HL-60/S4 treated with phorbol 12-myristate 13-acetate at 8.2 ng/mL for 4 days and 3 days (cell line): ENCODE measurements around the gene FAM13C.
"Not testable (repeated sequence)": the region's sequence is repeated elsewhere in the genome, so short reads cannot be mapped to it uniquely, and the experiment has no call there.

Source experiments
- in situ Hi-C: fragments of 300-500 bp; cut with MboI; formaldehyde crosslinking; loops from 2 replicates; pipeline ENCODE4 v1.15.0; 2022; ENCODE audit warnings: low sequenced_read_pairs

FAM13C gene

DNA sequence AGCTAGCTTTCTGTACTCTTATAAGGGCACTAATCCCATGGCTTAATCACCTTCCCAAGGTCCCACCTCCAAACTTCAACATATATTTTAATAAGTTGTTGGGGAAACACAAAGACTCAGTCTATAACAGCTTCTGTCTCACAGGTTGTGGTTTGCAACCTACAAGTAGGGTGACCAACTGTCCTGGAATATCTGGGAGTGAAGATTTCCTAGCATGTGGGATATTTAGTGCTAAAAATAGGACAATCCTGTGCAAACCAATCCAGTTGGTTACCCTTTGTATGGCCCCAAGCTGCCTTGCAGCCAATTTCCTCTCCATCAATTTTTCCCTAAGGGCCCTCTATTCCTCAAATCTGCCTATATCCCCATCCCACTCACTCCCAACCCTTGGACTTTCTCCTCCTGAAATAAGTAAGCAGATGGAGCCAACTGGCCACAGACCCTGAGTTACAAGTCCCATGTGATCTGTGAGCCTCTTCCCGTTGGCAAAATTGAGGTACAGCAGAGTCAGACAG is 82.3 kb downstream of the FAM13C start:
- in situ Hi-C loops, result no loop called here

DNA sequence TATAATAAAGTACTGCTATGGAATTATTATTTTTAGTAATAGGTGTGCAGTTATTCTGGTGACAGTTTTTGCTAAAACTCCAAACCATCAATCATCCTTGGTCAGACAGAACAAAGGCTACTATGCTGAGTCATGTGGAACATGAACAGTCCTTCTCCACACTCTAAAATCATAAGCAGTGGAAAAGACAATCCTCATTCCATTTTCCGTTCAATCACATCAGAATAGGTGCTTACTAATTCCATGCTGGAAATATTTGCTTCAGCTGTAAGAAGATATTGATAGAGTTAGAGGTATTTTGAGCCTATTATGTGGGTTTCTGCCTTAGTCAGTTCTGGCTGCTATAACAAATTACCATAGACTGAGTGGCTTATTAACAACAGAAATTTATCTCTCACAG is 82.9 kb downstream of the FAM13C start:
- in situ Hi-C loops, result no loop called here

DNA sequence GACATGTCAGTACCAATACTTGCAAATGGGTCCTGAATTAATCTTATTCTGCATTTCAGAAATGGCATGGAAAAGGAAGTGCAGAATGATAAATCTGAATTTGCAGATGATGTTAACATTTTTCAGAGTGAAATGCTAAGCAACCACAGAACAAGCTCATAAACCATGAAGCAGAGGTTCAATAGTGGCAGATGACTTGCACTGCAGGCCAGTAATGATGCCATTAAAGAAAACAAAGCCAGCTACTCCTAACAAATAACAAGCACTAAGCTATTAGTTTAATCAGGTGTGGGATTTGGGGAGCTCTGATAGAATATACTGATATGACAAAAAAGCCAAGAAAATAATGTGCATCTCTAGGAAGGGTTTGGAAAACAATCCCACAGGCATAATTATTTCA is 85.4 kb downstream of the FAM13C start:
- in situ Hi-C loops, result no loop called here

DNA sequence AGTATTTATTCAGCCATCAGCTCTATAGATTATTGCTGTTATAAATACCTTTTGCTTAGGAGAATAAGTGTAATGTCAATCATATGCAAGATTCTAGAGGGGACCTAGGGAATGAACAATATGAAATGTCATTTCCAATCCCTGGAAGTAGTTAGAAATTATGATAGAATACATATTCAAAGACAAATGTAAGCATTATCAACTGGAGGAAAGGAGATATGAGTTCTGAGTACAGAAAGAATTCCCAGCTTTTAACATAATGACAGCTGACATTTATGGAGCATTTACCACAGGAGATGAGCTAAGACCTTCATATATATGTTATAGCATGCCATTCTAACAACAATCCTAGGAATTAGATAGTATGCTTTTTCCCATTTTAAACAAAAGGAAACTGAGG is 86.2 kb downstream of the FAM13C start:
- in situ Hi-C loops, result no loop called here

DNA sequence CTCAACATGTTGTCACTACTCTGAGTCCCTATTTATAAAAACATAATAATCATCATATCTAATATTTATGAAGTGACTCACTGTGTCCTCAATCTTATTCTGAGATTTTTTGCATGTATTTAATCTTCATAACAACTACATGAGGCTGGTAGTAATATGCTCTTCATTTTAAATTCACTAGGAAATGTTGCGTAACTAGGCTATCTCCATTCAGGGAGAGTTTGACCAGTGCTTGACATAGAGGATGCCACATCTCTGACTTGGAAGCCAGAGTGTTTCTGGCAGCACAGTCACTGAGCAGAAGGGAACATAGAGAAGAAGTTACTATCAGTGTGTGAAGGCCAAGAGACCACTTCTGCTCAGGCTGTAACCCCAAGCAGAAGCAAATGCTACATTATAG is 88.9 kb downstream of the FAM13C start:
- in situ Hi-C loops, result no loop called here

DNA sequence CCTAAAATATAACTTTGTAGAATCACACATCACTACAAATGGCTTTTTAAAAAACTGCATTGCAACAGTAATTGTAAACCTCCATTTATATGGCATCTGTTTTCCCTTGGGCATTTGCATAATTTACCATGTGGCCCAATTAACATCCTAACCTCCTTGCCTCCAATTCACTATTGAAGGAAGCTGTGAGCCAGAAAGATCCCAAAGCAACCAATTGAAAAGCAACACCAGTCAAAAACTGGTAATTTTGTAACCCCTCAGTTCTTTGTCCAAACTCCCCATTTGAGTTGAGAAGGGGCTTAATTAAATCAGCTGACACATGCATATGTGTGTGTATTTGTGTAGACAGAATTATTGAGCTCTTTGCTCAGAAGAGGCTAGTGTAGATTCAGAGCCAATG is 90.3 kb downstream of the FAM13C start:
- in situ Hi-C loops, result no loop called here

DNA sequence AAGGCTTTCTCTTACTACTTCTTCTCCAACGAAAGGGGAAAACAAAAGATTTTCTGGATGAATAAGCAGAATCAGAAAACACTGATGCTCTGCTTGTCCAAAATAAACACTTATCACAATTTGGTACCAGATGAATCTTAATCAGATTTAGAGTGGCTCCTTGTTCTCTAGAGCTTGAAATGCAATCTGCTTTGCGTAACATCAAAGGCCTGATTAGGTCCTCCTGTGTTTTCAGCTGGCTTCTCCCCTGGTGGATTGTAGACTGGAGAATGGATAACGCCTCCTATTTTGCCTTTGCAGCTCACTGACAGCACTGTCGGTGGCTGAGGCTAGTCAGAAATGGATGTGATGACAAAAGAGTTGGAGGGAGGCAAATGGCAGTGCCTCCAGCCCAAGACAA is 91.2 kb downstream of the FAM13C start:
- in situ Hi-C loops, result no loop called here

DNA sequence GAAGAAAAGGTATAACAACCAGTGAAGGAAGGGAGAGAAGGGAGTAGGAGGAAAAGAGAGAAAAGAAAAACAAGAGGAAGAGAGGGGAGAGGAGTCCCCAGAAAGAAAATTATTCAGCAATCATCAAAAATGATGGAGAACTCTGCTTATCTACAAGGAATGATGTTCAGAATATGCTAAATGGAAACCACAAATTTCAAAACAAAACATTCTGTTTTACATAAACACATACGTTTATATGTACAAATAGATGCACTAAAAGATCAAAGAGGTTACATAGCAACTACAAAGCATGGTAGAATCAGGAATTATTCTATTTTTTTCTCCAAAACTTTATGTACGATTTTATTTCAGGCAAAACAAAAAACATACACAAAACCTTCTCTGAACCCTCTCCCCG is 91.9 kb downstream of the FAM13C start:
- in situ Hi-C loops, result no loop called here

DNA sequence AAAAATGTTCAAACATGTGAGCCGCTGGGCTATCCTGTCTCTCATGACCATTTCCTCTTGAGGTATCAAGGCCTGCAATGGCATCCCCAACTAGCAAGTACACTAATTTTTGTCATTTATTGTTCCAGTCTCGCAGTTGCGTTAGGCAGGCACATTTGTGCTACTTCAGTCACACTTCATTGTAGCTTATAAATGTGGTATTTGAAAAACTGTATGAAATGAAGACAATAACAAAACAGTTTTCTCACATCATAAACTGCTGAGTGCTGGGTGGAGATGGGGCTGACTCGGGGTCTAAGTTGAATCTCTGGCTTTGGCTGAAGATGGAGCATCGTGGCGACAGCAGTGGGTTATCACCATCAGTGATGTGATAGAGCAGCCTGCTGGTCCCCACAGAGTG is 92.7 kb downstream of the FAM13C start:
- in situ Hi-C loops, result no loop called here

DNA sequence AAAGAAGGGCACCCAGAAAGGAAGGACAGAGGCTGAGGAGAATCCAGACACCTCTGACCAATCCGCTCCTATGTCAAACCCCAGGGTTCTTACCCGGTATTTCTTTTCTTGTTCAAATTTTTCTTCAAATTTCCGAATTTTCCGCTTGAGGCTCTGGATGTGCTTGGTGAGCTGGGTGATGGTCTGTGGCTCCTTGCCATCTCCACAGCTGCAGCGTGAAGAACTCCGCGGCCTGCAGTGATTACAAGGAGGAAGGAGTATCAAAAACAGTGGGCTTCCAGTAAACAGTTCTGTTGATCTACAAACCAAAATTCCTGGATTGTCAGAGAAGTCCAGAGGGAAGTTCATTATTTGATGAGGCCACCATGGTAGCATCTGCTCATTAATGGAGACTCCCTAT is 93.9 kb downstream of the FAM13C start:
- in situ Hi-C loops, result no loop called here

DNA sequence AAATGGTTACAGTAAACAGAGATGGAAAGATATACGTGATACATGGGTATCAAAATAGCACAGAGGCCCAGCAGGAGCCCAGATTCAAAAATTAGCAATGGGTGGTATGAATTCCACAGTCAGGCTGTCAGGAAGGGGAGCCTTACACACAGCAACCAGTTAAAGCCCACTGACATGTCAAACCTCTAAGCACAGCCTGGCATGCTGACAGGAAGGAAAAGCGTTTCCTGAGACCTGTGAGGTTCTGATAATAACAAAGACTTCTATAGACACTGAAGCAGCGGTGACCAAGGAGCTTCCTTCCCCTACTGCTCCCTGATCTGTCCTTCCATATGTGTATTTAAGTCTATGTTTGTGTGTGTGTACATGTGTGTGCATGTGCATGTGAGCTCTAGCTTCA is 96.0 kb downstream of the FAM13C start:
- in situ Hi-C loops, result no loop called here

DNA sequence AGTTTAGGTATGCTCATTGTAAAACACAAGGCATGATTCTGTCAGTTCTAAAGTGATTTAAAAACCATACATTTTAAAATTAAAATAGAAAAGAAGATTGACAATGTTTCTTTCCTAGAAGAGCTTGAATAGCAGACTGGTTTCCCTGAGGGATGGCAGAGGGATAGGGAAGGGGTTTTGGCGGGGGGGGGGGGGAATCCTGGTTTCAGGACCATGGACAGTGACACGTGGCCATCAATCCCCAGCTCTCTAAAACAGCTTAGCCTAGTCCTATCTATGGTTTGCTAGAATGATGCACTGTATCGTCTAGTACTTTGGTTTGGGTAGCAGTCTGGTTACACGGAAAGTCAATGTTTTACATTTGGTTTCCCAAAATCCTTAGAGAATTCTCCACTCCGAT is 97.2 kb downstream of the FAM13C start:
- in situ Hi-C loops, result no loop called here

DNA sequence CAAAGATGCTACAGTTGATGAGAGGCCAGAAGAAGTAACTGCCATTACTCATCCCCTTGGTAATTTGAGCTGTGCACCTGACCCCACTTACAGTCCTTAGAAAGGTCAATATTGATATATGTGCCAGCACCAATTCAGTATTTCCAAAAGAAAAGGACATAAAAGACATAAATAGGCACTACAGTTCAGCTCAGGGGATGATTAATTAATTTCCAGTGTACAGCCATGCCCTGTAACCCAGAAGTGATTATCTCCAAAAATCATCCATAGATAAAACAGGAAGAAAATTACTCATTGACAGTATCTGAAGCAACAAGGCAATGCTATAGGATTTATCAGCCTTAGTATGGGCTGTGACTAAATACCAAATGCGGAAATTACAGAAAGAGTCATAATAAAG is 103.5 kb downstream of the FAM13C start:
- in situ Hi-C loops, result no loop called here

DNA sequence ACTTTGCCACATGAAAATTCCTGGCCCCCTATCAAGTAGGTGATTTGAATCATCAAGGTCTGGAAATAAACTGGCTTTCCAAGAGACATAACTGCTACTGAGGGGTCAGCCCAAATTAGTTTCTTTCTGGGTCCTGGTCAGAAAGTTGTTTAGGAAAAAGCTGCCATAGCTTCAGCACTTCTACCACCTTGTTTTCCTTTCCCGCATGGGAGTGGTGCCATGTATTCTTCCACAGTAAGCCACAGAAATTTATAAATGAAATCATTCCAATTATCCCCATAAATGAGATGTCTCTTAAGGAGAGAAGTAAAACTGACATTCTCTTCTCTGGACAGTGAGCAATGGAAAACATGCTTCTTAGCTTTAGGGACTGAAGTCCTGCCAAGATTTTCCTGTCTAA is 105.1 kb downstream of the FAM13C start:
- in situ Hi-C loops, result no loop called here

DNA sequence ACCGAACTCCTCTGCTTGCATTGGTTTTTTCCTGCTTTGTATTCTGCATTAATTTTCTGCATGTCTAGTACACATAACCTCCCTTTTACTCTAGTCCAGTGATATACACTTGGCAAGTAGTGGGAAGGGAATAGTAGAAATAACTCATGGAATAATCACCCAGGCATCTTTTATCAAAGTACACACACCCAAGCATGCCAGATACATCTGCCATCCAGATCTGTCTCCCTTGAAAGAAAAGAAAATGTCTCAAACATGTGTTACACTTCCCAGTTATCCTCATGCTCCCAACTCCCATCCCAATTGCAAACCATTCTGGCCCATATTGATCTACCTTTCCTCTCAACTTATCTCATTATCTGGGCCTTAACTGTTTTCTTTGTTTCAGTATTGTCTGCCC is 106.9 kb downstream of the FAM13C start:
- in situ Hi-C loops, result no loop called here

DNA sequence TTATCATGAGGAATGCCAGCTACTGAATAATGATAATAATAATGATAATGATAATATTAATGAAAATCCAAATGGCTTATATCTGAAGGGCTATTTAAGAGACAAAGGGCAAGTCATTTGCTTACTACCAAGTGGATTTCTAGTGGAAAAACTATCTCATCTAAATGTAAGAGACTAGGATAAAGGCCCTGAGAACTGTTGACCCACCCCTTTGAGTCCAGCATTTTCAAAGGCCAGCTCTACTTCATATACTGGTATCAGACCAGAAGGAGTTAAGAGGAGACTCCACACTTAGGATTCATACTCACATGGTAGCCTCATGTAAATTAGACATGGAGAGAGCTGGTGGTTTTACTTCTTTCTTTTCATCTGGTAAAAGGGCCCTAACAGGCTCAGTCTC is 109.9 kb downstream of the FAM13C start:
- in situ Hi-C loops, result no loop called here

DNA sequence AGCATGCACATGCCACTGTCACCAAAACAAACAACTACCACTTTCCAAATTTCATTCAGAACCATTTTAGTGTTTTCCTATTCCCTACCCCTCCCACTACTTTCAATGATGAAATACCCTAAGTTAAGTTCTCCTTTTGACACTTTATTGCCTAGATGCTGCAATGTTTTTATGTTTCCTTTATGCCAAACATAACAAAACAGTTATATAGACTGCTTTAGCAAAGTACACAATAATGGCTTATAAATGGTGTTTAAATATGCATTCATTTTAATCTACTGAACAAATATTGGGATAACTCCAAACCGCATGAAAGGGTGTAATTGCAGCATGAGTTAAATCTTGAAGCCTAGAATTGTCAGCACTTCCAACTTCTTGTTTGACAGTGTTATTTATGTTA is 116.7 kb downstream of the FAM13C start:
- in situ Hi-C loops, result no loop called here

DNA sequence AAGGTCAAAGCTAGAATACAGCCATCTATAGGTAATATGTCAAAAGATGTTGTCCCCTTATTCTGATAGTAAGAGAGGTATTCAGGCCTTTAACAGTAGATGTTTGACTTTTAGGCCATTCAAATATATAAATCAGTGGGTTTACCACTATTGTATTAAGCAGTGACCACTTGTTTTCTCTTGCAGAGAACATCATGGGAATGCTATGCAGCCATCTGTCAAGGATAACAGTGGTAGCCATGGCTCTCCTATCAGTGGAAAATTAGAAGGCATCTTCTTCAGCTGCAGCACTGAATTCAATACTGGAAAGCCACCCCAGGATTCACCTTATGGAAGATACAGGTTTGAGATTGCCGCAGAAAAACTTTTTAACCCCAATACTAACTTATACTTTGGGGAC is 117.5 kb downstream of the FAM13C start:
- in situ Hi-C loops, result no loop called here

DNA sequence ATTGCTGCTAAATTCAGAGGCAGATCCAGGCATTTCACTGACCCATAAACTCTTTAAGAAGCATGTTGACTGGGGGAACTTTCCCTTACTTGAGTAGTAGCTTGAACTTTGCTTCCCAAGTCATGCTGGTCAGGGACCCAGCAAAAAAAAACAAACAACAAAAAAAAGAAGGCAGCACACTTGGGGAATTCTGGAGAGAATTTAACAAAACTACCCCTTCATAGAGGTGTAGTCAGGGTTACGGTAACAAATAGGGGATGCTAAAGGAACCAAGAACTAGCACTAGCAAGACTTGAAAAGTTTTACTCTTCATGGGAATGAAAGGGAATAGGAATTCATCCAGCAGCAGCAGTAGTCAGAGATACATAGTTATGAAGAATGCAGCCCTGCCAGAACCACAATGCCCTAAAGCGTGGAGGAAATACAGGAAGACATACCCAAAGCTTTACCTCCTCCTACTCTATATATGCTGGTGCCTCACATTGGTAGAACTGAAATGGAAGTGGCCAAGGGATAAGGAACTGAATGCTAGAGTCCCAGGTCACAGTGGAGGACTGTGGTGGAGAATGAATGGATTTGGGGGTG is 118.6 kb downstream of the FAM13C start:
- in situ Hi-C loops, result no loop called here

DNA sequence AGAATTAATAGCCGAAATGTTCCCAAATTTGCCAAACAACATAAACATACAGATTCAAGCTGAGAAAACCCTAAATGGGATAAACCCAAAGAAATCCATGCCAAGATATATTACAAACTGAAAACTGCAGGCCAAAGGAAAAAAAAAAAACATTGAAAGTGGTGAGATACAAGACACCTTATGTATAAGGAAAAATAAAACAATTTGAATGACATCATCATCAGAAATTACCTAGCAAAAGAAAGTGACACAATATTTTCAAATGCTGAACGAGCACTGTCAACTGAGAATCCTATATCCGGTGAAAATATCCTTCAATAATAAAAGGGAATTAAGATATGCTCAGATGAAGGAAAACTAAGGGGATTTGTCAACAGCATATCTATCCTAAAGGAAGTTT is 119.4 kb downstream of the FAM13C start:
- in situ Hi-C loops, result no loop called here

DNA sequence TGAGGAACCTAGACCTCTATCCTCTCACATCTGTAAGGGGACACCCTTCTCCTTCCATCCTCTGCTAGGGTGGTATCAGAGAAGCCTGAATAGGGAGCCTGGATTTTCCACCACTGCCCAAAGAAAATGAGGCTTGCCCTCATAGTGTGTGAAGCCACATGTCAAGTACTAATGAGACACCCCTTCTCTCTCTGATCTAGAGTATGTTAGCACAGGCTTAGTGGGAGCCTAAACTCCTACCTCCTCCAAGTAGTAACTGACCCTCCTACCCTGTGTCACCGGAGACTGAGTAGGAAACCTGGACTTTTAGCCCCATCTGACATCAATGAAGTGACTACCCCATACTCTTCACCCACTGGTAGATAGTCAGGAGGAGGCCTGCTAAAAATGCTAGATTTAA is 120.3 kb downstream of the FAM13C start:
- in situ Hi-C loops, result no loop called here

DNA sequence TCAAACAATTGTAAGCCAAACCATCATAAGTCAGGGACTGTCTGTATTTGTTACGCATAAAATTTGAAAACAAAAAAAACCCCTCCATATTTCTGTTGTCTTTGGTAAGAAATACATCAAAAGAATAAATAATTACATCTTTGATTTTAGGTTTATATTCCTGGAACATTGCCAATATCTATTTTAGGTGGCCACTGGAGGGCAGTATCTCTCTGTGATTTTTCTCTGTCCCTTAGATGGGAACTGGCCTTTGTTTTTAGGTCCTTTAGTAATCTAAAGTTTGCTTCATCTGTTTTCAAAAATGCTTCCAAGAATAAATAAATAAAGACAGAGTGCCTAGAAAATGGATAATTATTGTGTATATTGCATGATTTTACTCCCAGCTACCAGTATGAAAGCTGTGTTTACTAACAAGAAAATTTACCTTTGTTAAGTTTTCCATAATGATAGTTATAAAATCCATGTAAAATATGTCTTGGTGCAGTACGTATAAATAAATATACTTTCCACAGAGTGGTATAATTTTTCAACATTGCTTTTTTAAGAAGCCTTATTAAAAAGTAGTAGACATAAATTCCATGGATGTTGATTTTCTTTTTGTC is 121.7 kb downstream of the FAM13C start:
- in situ Hi-C loops, result no loop called here

DNA sequence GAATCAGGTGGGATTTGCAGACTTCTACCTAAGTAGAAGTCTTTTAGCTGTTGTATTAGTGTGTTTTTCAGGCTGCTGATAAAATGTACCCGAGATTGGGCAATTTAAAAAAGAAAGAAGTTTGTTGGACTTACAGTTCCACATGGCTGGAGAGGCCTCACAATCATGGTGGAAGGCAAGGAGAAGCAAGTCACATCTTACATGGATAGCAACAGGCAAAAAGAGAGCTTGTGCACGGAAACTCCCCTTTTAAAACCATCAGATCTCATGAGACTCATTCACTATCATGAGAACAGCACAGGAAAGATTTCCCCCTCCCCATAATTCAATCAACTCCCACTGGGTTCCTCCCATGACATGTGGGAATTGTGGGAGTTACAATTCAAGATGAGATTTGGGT is 123.2 kb downstream of the FAM13C start:
- in situ Hi-C loops, result not testable (repeated sequence)
